DND-41 (cell line): ENCODE results near the gene KIF1A.

Experiments
- ATAC-seq: fragments of 200-7000 bp; cut with Tn5 transposase; 3 replicates; pipeline ENCODE4 v1.9.1; 2021; ENCODE audit warnings: low read depth; ENCODE audit not compliant: insufficient read depth
- DNase-seq: peaks from one replicate; pipeline ENCODE4 v3.0.0-alpha.2; 2020
- H2AFZ ChIP-seq: 2 replicates; pipeline ENCODE4 v1.6.0; 2012; ENCODE audit warnings: low read depth, low read length
- H3K27ac ChIP-seq: 2 replicates; pipeline ENCODE4 v1.5.1; 2012; ENCODE audit warnings: low read length, inconsistent platforms
- H3K27me3 ChIP-seq: fragments of 200-600 bp; sonication (generic); 2 replicates; pipeline ENCODE4 v1.6.0; 2012; ENCODE audit warnings: low read length, mild to moderate bottlenecking, inconsistent platforms; ENCODE audit not compliant: insufficient read depth, poor library complexity
- H3K36me3 ChIP-seq: 2 replicates; pipeline ENCODE4 v1.5.1; 2012; ENCODE audit warnings: low read length, inconsistent platforms; ENCODE audit not compliant: insufficient read depth
- H3K4me1 ChIP-seq: 2 replicates; pipeline ENCODE4 v1.5.1; 2012; ENCODE audit warnings: mild to moderate bottlenecking, low read length; ENCODE audit not compliant: insufficient read depth
- H3K4me2 ChIP-seq: 2 replicates; pipeline ENCODE4 v1.6.0; 2012; ENCODE audit warnings: mild to moderate bottlenecking, moderate library complexity, low read length, inconsistent platforms; ENCODE audit not compliant: insufficient read depth
- H3K4me3 ChIP-seq, 2 experiments: fragments of 200-600 bp in 1 of 2; shearing (Covaris generic) in 1 of 2; 2 replicates each; pipeline ENCODE4 v1.5.1; 2012 to 2016; ENCODE audit warnings: inconsistent platforms in 2 of 2, low read length in 2 of 2, mild to moderate bottlenecking in 2 of 2, low read depth in 1 of 2, moderate library complexity in 1 of 2
- H3K79me2 ChIP-seq: 2 replicates; pipeline ENCODE4 v1.6.0; 2012; ENCODE audit warnings: low read length, inconsistent platforms; ENCODE audit not compliant: insufficient read depth
- H3K9ac ChIP-seq: 2 replicates; pipeline ENCODE4 v1.6.0; 2012; ENCODE audit warnings: low read depth, mild to moderate bottlenecking, inconsistent platforms, low read length, moderate library complexity
- H3K9me3 ChIP-seq: 2 replicates; pipeline ENCODE4 v1.5.1; 2012; ENCODE audit warnings: low read length, moderate library complexity, mild to moderate bottlenecking, inconsistent platforms; ENCODE audit not compliant: insufficient read depth, severe bottlenecking
- H4K20me1 ChIP-seq: 2 replicates; pipeline ENCODE4 v1.6.0; 2012; ENCODE audit warnings: low read length; ENCODE audit not compliant: insufficient read depth
- CTCF ChIP-seq: IDR thresholded peaks from 2 replicates; pipeline ENCODE4 v1.5.1; 2012; ENCODE audit warnings: borderline replicate concordance, low read length, moderate library complexity, mild to moderate bottlenecking; ENCODE audit not compliant: poor library complexity, severe bottlenecking; ENCODE audit errors: extremely low read depth
- EZH2 ChIP-seq: IDR thresholded peaks from 3 replicates; pipeline ENCODE4 v1.6.1; 2012; ENCODE audit warnings: borderline replicate concordance, low read depth, mild to moderate bottlenecking, moderate library complexity, low read length, inconsistent platforms; ENCODE audit not compliant: severe bottlenecking

The KIF1A gene

GRCh38 chr2:240786355-240786841 is 33.6 kb downstream of the KIF1A start:
- H3K27me3 ChIP-seq, result no peaks in the 10 kb centered on the region
- no peak for TF ChIP-seq CTCF
- no peak for TF ChIP-seq EZH2

GRCh38 chr2:240785424-240786335 is 34.3 kb downstream of the KIF1A start:
- Histone ChIP-seq H3K27me3 (no peaks in the 10 kb centered on the region), H3K9ac (no peak overlapping the region)

More at GRCh38 chr2:240786355-240786841, 33.6 kb downstream of the KIF1A start:
- Histone ChIP-seq H3K79me2 (no peaks in the 10 kb centered on the region), H3K9ac (no peak overlapping the region), H3K9me3 (no peaks in the 10 kb centered on the region), H4K20me1 (no peaks in the 10 kb centered on the region), H3K4me2 (no peak overlapping the region), H3K27ac (no peak overlapping the region), H3K4me3 (no peak overlapping the region), H2AFZ (no peak overlapping the region), H3K4me1 (no peaks in the 10 kb centered on the region), H3K36me3 (no peaks in the 10 kb centered on the region)
- ATAC-seq (no peak), DNase-seq (no peak)

GRCh38 chr2:240784629-240785423 is 35.2 kb downstream of the KIF1A start:
- no peaks in the 10 kb centered on the region for H4K20me1 ChIP-seq
- ATAC-seq, result no peak

More at GRCh38 chr2:240785424-240786335, 34.3 kb downstream of the KIF1A start:
- H2AFZ ChIP-seq, result no peak overlapping the region
- H3K27ac ChIP-seq, result no peak overlapping the region
- no peaks in the 10 kb centered on the region for H3K9me3 ChIP-seq
- no peak for DNase-seq
- H3K4me3 ChIP-seq, result no peak overlapping the region
- no peak overlapping the region for H3K4me2 ChIP-seq
- no peaks in the 10 kb centered on the region for H4K20me1 ChIP-seq
- no peaks in the 10 kb centered on the region for H3K79me2 ChIP-seq
- no peaks in the 10 kb centered on the region for H3K36me3 ChIP-seq
- no peak for ATAC-seq
- TF ChIP-seq CTCF (no peak), EZH2 (no peak)
- no peaks in the 10 kb centered on the region for H3K4me1 ChIP-seq

More at GRCh38 chr2:240784629-240785423, 35.2 kb downstream of the KIF1A start:
- Histone ChIP-seq H3K9ac (no peak overlapping the region), H3K27ac (no peak overlapping the region), H2AFZ (no peak overlapping the region), H3K27me3 (no peaks in the 10 kb centered on the region), H3K79me2 (no peaks in the 10 kb centered on the region), H3K4me1 (no peaks in the 10 kb centered on the region), H3K36me3 (no peaks in the 10 kb centered on the region), H3K9me3 (no peaks in the 10 kb centered on the region), H3K4me3 (no peak overlapping the region), H3K4me2 (no peak overlapping the region)
- TF ChIP-seq CTCF (no peak), EZH2 (no peak)
- DNase-seq, result no peak
